Karpas-422 (cell line): ENCODE results near the gene CORO1A. TPM values are rescaled to one million over a fixed set of nuclear protein-coding genes. Genes with fewer than 3 reads are reported as not detected.
"Not testable (repeated sequence)": the region's sequence is repeated elsewhere in the genome, so short reads cannot be mapped to it uniquely, and the experiment has no call there.

Source experiments
- DNase-seq: peaks from one replicate; pipeline ENCODE4 v3.0.0-alpha.2; 2015
- H2AFZ ChIP-seq: fragments of 200-600 bp; sonication (generic); 2 replicates; pipeline ENCODE4 v1.6.1; 2014; ENCODE audit warnings: antibody characterized with exemption, low read length, mixed read lengths
- H3K27ac ChIP-seq: fragments of 200-600 bp; sonication (generic); 2 replicates; pipeline ENCODE4 v1.5.1; 2014; ENCODE audit warnings: mild to moderate bottlenecking, low read length, moderate library complexity
- H3K27me3 ChIP-seq: fragments of 200-600 bp; sonication (generic); 2 replicates; pipeline ENCODE4 v1.6.1; 2014; ENCODE audit warnings: low read length, mixed read lengths
- H3K36me3 ChIP-seq: fragments of 200-600 bp; sonication (generic); 2 replicates; pipeline ENCODE4 v1.6.1; 2014; ENCODE audit warnings: low read length, mixed read lengths; ENCODE audit not compliant: insufficient read depth
- H3K4me1 ChIP-seq: fragments of 200-600 bp; sonication (generic); 2 replicates; pipeline ENCODE4 v1.6.1; 2014; ENCODE audit warnings: mild to moderate bottlenecking, low read length, mixed read lengths
- H3K4me2 ChIP-seq: fragments of 200-600 bp; sonication (generic); 2 replicates; pipeline ENCODE4 v1.6.1; 2014; ENCODE audit warnings: low read length, low read depth, mild to moderate bottlenecking; ENCODE audit not compliant: poor library complexity, severe bottlenecking
- H3K4me3 ChIP-seq: fragments of 200-600 bp; sonication (generic); 2 replicates; pipeline ENCODE4 v1.5.1; 2014; ENCODE audit warnings: mild to moderate bottlenecking, antibody characterized with exemption, low read length, mixed read lengths
- H3K79me2 ChIP-seq: fragments of 200-600 bp; sonication (generic); 2 replicates; pipeline ENCODE4 v1.6.1; 2014; ENCODE audit warnings: mild to moderate bottlenecking, low read length, mixed read lengths
- H3K9ac ChIP-seq: fragments of 200-600 bp; sonication (generic); 2 replicates; pipeline ENCODE4 v1.6.0; 2014; ENCODE audit warnings: low read length
- H3K9me2 ChIP-seq: fragments of 200-600 bp; sonication (generic), shearing (Covaris generic); replicated peaks from 2 replicates; pipeline ENCODE4 v1.6.0; 2014; ENCODE audit warnings: mild to moderate bottlenecking, low read length, moderate library complexity; ENCODE audit not compliant: insufficient read depth
- H3K9me3 ChIP-seq: fragments of 300-700, 200-600 bp; sonication (generic); 2 replicates; pipeline ENCODE4 v1.6.1; 2014; ENCODE audit warnings: low read length, mixed read lengths
- H4K20me1 ChIP-seq: fragments of 200-600 bp; sonication (generic); 2 replicates; pipeline ENCODE4 v1.6.1; 2014; ENCODE audit warnings: mild to moderate bottlenecking, antibody characterized with exemption, low read length, low read depth; ENCODE audit not compliant: insufficient read depth
- total RNA-seq: library from RNA; depleted of rRNA; stranded (reverse); fragments of >200 nt; shearing (Covaris generic); gene quantifications from 2 replicates; pipeline ENCODE4 v1.2.3, GENCODE V29; 2014; ENCODE audit warnings: low replicate concordance

Gene CORO1A
- total RNA-seq, 1 experiment from 2014 or later: 362 TPM

DNA sequence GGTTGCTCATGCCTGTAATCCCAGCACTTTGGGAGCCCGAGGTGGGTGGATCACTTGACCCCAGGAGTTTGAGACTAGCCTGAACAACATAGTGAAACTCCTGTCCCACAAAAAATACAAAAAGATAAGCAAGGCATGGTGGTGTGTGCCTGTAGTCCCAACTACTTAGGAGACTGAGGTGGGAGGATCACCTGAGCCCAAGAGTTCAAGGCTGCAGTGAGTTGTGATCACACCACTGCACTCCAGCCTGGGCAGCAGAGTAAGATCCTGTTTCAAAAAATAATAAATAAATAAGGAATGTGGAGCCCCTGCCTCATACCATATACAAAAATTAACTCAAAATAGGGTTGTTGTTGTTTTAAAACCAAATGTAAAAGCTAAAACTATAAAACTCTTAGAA is 26.2 kb upstream of the CORO1A start:
- H3K36me3 ChIP-seq: no peaks in the 10 kb centered on the region
- no peak overlapping the region for H3K27ac ChIP-seq
- no peaks in the 10 kb centered on the region for H3K27me3 ChIP-seq
- H3K4me1 ChIP-seq: no peaks in the 10 kb centered on the region
- H2AFZ ChIP-seq: no peak overlapping the region
- no peak overlapping the region for H3K4me2 ChIP-seq
- no peaks in the 10 kb centered on the region for H4K20me1 ChIP-seq
- no peak overlapping the region for H3K4me3 ChIP-seq
- H3K9ac ChIP-seq: no peak overlapping the region
- no peaks in the 10 kb centered on the region for H3K9me3 ChIP-seq
- H3K9me2 ChIP-seq: no peaks in the 10 kb centered on the region
- no peak for DNase-seq
- H3K79me2 ChIP-seq: no peaks in the 10 kb centered on the region

DNA sequence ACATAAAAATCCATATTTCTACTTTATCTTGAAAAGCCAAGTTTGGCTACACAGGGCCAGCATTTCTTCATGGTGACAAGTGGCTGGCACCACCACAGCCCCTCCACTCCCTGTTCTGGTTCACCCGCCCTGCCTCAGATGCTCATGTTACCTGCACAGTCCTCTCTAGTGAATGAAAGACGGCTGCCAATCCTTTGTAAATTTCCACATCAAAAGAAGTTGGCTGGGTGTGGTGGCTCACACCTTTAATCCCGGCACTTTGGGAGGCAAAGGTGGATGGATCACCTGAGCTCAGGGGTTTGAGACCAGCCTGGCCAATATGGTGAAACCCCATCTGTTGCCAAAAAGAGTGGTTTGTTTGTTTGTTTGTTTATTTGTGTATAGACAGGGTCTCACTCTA is 19.9 kb upstream of the CORO1A start:
- Histone ChIP-seq H3K9me2 (no peaks in the 10 kb centered on the region), H3K4me3 (no peak overlapping the region), H3K9ac (no peak overlapping the region), H4K20me1 (no peaks in the 10 kb centered on the region), H3K9me3 (no peaks in the 10 kb centered on the region), H3K79me2 (no peaks in the 10 kb centered on the region), H3K27me3 (no peaks in the 10 kb centered on the region), H3K4me1 (peaks cover 4% of the 10 kb centered on the region), H3K4me2 (no peak overlapping the region), H3K36me3 (no peaks in the 10 kb centered on the region), H2AFZ (no peak overlapping the region), H3K27ac (no peak overlapping the region)
- DNase-seq: no peak

DNA sequence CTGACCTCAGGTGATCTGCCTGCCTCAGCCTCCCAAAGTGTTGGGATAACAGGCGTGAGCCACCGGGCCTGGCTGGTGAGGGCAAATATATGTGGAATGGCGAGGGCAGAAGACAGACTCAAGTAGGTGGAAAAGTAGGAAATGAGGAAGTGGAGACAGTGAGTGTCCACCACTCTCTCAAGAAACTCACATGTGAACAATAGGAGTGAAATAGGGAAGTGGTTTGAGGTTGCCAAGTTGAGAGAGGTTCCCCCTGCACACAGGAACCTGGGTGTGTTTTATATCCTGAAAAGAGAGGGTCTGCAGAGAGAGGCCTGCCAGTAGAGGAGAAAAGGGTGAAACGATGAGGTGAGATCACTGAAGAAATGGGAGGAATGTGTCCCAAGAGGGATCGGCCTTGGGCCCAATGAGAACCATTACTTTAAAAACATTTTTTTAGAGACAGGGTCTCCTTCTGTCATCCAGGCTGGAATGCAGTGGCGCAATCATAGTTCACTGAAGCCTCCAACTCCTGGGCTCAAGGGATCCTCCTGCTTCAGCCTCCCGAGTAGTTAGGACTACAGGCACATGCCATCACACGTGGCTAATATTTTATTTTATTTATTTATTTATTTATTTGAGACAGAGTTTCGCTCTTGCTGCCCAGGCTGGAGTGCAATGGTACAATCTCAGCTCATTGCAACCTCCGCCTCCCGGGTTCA is 17.1 kb upstream of the CORO1A start:
- Histone ChIP-seq H3K27me3 (no peaks in the 10 kb centered on the region), H2AFZ (no peak overlapping the region), H3K4me1 (peaks cover 4% of the 10 kb centered on the region), H4K20me1 (no peaks in the 10 kb centered on the region), H3K4me3 (no peak overlapping the region), H3K9me3 (no peaks in the 10 kb centered on the region), H3K4me2 (no peak overlapping the region), H3K36me3 (no peaks in the 10 kb centered on the region), H3K9me2 (no peaks in the 10 kb centered on the region), H3K9ac (no peak overlapping the region), H3K27ac (no peak overlapping the region), H3K79me2 (no peaks in the 10 kb centered on the region)
- peak; percentile 52 for DNase-seq

DNA sequence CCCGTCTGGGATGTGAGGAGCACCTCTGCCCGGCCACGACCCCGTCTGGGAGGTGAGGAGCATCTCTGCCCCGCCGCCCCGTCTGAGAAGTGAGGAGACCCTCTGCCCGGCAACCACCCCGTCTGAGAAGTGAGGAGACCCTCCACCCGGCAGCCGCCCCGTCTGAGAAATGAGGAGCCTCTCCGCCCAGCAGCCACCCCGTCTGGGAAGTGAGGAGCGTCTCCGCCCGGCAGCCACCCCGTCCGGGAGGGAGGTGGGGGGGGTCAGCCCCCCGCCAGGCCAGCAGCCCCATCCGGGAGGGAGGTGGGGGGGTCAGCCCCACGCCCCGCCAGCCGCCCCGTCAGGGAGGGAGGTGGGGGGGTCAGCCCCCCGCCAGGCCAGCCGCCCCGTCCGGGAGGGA is 14.7 kb upstream of the CORO1A start:
- not testable (repeated sequence) for H2AFZ ChIP-seq, H3K36me3 ChIP-seq, H3K4me2 ChIP-seq, H3K9me2 ChIP-seq, DNase-seq, H3K4me1 ChIP-seq, H3K4me3 ChIP-seq, H3K27me3 ChIP-seq, H3K9me3 ChIP-seq, H4K20me1 ChIP-seq, H3K27ac ChIP-seq, H3K79me2 ChIP-seq, H3K9ac ChIP-seq

DNA sequence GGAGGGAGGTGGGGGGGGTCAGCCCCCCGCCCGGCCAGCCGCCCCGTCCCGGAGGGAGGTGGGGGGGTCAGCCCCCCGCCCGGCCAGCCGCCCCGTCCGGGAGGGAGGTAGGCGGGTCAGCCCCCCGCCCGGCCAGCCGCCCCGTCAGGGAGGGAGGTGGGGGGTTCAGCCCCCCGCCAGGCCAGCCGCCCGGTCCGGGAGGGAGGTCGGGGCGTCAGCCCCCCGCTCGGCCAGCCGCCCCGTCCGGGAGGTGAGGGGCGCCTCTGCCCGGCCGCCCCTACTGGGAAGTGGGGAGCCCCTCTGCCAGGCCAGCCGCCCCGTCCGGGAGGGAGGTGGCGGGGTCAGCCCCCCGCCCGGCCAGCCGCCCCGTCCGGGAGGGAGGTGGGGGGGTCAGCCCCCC is 14.0 kb upstream of the CORO1A start:
- H3K9ac ChIP-seq, H3K36me3 ChIP-seq, H3K4me3 ChIP-seq, H3K79me2 ChIP-seq, H3K9me3 ChIP-seq, H3K4me2 ChIP-seq, H3K27ac ChIP-seq, DNase-seq, H3K27me3 ChIP-seq, H3K4me1 ChIP-seq, H3K9me2 ChIP-seq, H2AFZ ChIP-seq, H4K20me1 ChIP-seq: not testable (repeated sequence)

DNA sequence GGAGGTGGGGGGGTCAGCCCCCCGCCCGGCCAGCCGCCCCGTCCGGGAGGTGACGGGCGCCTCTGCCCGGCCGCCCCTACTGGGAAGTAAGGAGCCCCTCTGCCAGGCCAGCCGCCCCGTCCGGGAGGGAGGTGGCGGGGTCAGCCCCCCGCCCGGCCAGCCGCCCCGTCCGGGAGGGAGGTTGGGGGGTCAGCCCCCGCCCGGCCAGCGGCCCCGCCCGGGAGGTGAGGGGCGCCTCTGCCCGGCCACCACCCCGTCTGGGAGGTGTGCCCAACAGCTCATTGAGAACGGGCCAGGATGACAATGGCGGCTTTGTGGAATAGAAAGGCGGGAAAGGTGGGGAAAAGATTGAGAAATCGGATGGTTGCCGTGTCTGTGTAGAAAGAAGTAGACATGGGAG is 13.3 kb upstream of the CORO1A start:
- not testable (repeated sequence) for H3K27me3 ChIP-seq, H3K36me3 ChIP-seq, H3K4me2 ChIP-seq, H3K9me3 ChIP-seq, DNase-seq, H3K4me3 ChIP-seq, H3K9me2 ChIP-seq, H3K79me2 ChIP-seq, H3K4me1 ChIP-seq, H4K20me1 ChIP-seq, H2AFZ ChIP-seq, H3K27ac ChIP-seq, H3K9ac ChIP-seq

DNA sequence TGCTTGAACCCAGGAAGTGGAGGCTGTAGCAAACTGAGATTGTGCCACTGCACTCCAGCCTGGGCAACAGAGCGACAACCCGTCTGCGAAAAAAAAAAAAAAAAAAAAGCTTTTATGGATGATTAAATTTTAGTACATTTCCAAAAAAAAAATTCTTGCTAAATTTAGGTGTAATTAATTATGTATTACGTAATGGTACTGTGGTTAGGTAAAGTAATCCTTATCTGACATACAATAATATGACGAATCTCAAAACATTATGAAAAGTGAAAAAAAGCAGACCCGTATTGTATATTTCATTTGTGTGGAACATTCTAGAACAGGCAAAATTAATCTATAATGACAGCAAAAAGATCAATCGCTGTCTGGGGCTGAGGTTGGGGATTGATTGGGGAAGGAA is 10.3 kb upstream of the CORO1A start:
- DNase-seq: no peak
- H2AFZ ChIP-seq: no peak overlapping the region
- no peaks in the 10 kb centered on the region for H3K27me3 ChIP-seq
- no peaks in the 10 kb centered on the region for H3K4me1 ChIP-seq
- H3K9me3 ChIP-seq: no peaks in the 10 kb centered on the region
- no peak overlapping the region for H3K9ac ChIP-seq
- H3K27ac ChIP-seq: no peak overlapping the region
- H3K4me2 ChIP-seq: no peak overlapping the region
- H3K4me3 ChIP-seq: no peak overlapping the region
- no peaks in the 10 kb centered on the region for H3K9me2 ChIP-seq
- no peaks in the 10 kb centered on the region for H4K20me1 ChIP-seq
- H3K36me3 ChIP-seq: no peaks in the 10 kb centered on the region
- H3K79me2 ChIP-seq: no peaks in the 10 kb centered on the region

DNA sequence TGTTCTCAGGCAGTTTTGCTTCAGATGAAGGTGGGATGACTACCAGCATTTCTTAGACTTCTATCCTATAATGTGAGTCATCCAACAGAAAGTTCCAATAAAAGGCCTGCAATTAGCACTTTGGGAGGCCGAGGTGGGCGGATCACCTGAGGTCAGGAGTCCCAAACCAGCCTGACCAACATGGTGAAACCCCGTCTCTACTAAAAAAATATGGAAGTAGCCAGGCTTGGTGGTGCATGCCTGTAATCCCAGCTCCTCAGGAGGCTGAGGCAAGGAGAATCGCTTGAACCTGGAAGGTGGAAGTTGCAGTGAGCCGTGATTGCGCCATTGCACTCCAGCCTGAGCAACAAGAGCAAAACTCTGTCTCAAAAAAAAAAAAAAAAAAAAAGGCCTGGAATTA is 6.5 kb upstream of the CORO1A start:
- H3K79me2 ChIP-seq, H3K9me3 ChIP-seq, H3K4me2 ChIP-seq, H4K20me1 ChIP-seq, H3K9me2 ChIP-seq, DNase-seq, H3K36me3 ChIP-seq, H3K27me3 ChIP-seq, H3K27ac ChIP-seq, H2AFZ ChIP-seq, H3K9ac ChIP-seq, H3K4me3 ChIP-seq, H3K4me1 ChIP-seq: not testable (repeated sequence)

DNA sequence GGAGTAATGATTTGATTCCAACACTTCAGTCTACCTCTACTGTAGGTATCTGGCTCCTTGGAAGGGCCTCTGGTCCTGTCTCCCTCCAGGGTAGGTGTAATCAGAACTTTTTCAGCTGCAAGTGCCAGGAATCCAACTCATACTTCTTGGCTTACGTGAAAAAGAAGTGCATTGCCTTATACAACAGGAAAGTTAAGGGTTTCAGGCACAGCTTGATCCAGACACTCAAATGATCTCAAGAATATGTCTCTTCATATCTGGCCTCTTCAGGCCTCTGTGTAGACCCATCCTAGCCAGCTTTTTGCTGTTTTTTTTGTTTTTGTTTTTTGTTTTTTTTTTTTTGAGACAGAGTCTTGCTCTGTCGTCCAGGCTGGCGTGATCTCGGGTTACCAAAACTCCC is 4.2 kb upstream of the CORO1A start:
- H3K27me3 ChIP-seq: no peaks in the 10 kb centered on the region
- no peaks in the 10 kb centered on the region for H4K20me1 ChIP-seq
- H2AFZ ChIP-seq: no peak overlapping the region
- no peak overlapping the region for H3K4me2 ChIP-seq
- no peak overlapping the region for H3K9ac ChIP-seq
- H3K36me3 ChIP-seq: peaks cover 2% of the 10 kb centered on the region; the same call in 1 of the 2 replicates
- H3K4me3 ChIP-seq: no peak overlapping the region
- H3K9me3 ChIP-seq: no peaks in the 10 kb centered on the region
- no peaks in the 10 kb centered on the region for H3K9me2 ChIP-seq
- H3K27ac ChIP-seq: no peak overlapping the region
- no peak for DNase-seq
- peaks cover 5% of the 10 kb centered on the region for H3K79me2 ChIP-seq
- H3K4me1 ChIP-seq: peaks cover 6% of the 10 kb centered on the region
